Activated CD4-positive, alpha-beta T cell treated with anti-CD3 and anti-CD28 coated beads, Interleukin-2, amount 10 ng/mL, durations not matched to agents 24 days and 14 days (primary cell): Measurements from ENCODE around the gene CAMK2A. TPM values are rescaled to one million over a fixed set of nuclear protein-coding genes. Genes with fewer than 3 reads are reported as not detected.

Experiments
- DNase-seq: peaks from one replicate; pipeline ENCODE4 v3.0.0; 2022
- H3K27ac Mint-ChIP-seq: one replicate; pipeline ENCODE4 v1.8.0; 2022; ENCODE audit warnings: mild to moderate bottlenecking, mixed read lengths
- H3K27me3 Mint-ChIP-seq: one replicate; pipeline ENCODE4 v1.8.0; 2022; ENCODE audit warnings: mixed read lengths
- H3K36me3 Mint-ChIP-seq: one replicate; pipeline ENCODE4 v1.8.0; 2022; ENCODE audit warnings: low read depth, mild to moderate bottlenecking, mixed read lengths
- H3K4me1 Mint-ChIP-seq: one replicate; pipeline ENCODE4 v1.8.0; 2021; ENCODE audit warnings: mixed read lengths
- H3K4me3 Mint-ChIP-seq: one replicate; pipeline ENCODE4 v1.8.0; 2022; ENCODE audit warnings: mild to moderate bottlenecking, moderate library complexity, mixed read lengths
- H3K9me3 Mint-ChIP-seq: one replicate; pipeline ENCODE4 v1.8.0; 2021; ENCODE audit warnings: mixed read lengths
- intact Hi-C: fragments of 100-400 bp; cut with micrococcal nuclease; formaldehyde crosslinking; loops from one replicate; pipeline ENCODE4 v1.15.1; 2023
- total RNA-seq: library from RNA; stranded (reverse); gene quantifications from 2 replicates; pipeline ENCODE4 v1.2.3, GENCODE V29; 2022

Gene CAMK2A
- total RNA-seq, 1 donor from 2014 or later, result not detected

DNA sequence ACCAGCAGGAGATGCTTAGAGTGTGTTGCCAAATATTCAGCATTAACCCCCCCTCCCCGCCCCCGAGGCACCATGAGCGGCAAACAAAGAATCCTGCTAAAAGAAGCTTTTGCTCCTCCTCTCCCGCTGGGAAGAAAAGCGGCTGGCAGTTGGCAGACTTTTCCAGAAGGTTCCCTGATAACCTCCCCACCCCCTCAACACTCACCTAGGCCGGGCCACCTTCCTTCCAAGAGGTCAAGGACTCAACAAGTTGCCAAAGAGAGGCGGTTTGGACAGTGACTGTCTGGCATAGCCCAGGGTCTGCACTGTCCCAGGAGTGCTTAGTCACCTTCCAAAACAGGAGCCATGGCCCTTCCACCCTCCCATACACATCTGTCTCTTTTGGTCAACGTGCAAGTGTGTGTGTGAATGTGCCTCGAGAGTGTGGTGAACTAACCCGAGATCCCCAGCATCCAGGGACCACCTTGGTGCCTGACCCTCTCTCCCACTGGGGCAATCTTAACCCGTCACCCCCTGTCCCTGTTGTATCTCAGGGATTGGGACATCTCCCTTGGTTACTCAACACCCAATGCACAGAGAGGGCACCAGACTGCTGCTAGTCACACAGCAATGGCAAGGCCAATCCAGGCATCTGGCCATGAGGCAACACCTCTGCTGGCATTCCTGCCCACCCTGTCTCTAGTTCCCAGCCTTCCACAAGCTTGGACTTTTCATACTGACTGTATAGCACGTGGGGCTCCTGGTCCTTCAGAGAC lies 18.9 kb downstream of the CAMK2A start:
- intact Hi-C loops, result no loop called here
- Mint-ChIP-seq H3K27ac (no peak overlapping the region), H3K9me3 (no peaks in the 10 kb centered on the region), H3K4me1 (no peaks in the 10 kb centered on the region), H3K4me3 (no peak overlapping the region), H3K36me3 (no peaks in the 10 kb centered on the region), H3K27me3 (peaks cover 7% of the 10 kb centered on the region)
- DNase-seq, result no peak

DNA sequence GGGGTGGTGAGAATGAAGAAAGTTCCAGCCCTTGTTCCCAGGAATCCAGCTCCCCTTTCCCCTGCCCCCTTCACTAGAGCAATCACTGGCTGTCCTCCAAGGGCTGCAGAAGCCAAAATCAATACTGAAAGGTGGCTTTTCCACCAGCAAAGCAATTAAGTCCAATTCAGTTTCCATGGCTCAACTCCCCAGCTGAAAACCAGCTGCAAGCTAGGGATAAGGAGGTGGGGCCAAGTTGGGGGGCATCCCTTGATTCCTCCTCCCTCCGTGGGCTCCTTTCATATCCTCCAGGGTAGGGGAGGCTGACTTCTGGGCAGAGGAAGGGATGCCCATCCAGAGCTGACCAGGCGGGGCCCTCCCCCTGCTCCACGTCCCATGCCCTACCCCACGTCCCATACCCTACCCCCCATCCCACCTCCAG lies 22.7 kb downstream of the CAMK2A start:
- Mint-ChIP-seq H3K4me1 (no peaks in the 10 kb centered on the region), H3K27ac (no peak overlapping the region), H3K27me3 (no peaks in the 10 kb centered on the region), H3K9me3 (no peaks in the 10 kb centered on the region), H3K4me3 (no peak overlapping the region), H3K36me3 (no peaks in the 10 kb centered on the region)
- DNase-seq, result no peak
- intact Hi-C loops, result no loop called here

DNA sequence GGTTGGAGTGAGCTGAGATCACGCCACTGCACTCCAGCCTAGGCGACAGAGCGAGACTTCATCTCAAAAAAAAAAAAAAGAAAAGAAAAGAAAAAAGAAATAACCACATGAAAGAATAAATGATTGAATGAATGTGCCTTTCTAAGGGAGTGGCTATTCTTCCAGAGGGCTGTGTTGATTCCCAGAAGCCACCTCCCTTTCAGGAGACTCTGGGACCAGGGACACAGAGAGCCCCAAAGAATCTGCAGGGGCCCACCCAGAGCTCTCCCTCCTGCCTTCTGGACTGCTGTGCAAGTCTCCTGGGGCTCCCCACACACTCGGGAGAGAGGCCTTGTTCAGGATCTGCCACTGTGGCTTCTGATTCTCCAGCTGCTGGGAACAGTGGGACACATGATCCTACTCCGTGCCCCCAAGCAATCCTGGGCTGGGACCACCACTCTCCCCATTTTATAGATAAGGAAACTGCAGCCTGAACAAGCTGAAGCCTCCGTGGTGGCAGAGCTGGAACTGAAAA lies 23.6 kb downstream of the CAMK2A start:
- no peak overlapping the region for H3K27ac Mint-ChIP-seq
- H3K27me3 Mint-ChIP-seq, result no peaks in the 10 kb centered on the region
- H3K36me3 Mint-ChIP-seq, result no peaks in the 10 kb centered on the region
- H3K4me3 Mint-ChIP-seq, result no peak overlapping the region
- H3K4me1 Mint-ChIP-seq, result no peaks in the 10 kb centered on the region
- no peak for DNase-seq
- H3K9me3 Mint-ChIP-seq, result no peaks in the 10 kb centered on the region
- intact Hi-C loops, result no loop called here

DNA sequence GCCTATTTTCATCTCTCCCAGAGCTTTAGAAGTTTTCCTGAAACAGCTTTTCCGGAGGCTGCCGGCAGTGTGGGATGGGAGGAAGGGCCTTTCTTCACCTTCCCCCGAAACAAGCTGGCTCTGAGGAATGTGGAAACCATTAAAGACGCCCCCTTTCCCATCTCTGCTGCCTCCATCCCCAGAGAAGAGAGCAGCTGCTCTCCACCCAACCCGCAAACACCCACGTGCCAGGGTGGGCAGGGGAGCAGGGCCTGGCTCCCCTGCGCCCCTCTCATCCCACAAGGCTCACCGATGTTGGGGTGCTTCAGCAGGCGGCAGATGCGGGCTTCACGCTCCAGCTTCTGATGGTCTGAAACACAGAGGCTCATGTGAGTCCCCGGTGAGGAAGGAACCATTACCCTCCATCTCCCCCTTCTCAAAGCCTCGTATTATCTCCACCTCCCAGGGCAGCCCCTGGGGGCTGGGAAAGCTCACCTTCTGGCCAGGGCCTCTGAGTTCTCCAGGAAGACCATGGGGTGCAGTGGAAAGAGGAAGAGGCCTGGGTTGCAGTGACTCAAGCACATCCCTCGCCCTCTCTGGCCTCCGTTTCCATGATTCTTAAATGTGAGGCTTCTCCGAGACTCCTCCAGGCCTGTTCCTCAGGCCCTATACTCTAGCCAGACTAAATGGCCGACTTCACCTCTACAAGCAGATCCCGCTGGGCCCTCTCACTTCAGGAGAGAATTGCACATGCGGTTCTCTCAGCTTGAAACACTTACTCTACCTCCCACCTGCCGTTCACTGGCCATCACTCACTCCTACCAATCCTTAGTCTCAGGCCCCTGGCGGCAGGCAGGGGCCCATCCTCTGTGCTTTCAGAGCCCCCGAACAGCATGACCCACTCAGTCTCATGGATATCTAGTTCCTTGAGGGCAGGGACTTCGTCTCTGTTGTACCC lies 24.6 kb downstream of the CAMK2A start:
- no peaks in the 10 kb centered on the region for H3K4me1 Mint-ChIP-seq
- H3K27ac Mint-ChIP-seq, result no peak overlapping the region
- intact Hi-C loops, result no loop called here
- no peaks in the 10 kb centered on the region for H3K27me3 Mint-ChIP-seq
- H3K9me3 Mint-ChIP-seq, result no peaks in the 10 kb centered on the region
- no peak overlapping the region for H3K4me3 Mint-ChIP-seq
- no peaks in the 10 kb centered on the region for H3K36me3 Mint-ChIP-seq
- DNase-seq, result no peak

DNA sequence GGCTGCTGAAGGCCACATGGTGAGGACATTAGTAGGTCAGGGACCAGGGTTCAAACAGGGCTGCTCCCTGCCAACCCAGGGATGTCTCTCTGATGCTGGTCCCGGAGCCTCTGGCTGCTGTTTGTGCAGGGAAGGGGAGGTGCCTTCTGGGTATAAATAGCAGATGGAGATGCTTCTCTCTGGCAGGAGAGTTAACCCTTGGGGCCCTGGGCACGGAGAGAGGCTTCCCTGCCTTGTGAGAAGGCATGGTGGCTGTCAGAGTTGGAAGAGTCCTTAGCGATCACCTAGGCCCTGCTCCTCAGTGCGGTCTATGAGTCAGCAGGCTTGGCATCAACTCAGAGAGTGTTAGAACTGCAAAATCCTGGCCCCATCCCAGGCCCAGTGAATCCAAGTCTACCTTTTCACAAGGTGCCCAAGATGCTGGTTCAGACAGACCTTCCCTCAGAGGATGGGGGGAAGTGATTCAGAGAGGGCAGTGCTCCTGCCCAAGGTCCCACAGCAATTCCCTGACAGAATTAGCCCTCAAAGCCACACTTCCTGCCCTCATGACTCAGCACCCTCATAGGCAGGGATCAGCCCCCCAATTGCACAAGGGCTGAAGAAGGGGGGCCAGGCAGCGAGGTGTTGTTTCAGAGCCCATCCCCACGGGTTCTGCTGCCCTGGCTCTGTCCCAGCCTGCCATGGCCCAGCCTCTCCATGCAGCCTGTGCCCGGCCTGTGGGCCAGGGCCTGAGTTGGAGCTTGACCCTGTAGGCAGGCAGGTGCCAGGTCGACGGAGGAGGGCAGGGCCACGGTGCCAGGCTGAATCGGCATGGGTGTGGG lies 25.6 kb downstream of the CAMK2A start:
- Mint-ChIP-seq H3K27me3 (no peaks in the 10 kb centered on the region), H3K4me3 (no peak overlapping the region)

DNA sequence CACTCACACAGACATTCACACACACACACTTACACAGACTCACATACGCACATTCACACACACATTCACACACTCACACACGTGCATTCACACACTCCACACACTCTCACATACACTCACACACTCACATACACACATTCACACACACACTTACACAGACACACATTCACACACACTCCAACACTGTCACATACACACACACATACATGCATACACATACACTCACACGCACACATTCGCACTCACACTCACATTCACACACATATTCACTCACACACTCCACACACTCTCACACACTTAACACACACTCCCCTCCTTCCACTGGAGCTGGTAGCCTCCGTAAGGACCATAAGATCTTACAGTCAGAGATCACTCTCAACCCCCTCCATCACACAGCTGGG lies 26.2 kb downstream of the CAMK2A start:
- H3K4me1 Mint-ChIP-seq, result no peaks in the 10 kb centered on the region

More for the DNA sequence above, 25.6 kb downstream of the CAMK2A start:
- intact Hi-C loops, result no loop called here
- H3K36me3 Mint-ChIP-seq, result no peaks in the 10 kb centered on the region
- no peaks in the 10 kb centered on the region for H3K4me1 Mint-ChIP-seq
- DNase-seq, result no peak
- no peaks in the 10 kb centered on the region for H3K9me3 Mint-ChIP-seq
- no peak overlapping the region for H3K27ac Mint-ChIP-seq

DNA sequence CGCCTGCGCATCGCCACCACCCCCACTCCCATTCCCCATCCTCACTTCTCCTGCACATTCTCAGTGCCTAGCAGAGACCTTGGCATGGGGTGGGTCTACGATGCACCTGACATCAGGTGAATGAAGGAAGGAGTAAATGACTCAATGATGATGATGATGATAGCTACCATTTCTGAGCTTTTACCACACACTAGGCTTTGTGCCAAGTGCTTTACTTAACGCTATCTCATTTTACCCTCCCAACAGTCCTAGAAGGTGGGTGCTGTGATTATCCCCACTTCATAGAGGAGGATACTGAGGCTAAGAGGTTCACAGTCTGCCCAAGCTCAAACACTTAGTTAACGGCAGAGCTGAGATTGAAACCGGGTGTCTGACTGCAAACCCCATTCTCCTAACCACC lies 27.1 kb downstream of the CAMK2A start:
- Mint-ChIP-seq H3K4me3 (no peak overlapping the region), H3K27ac (no peak overlapping the region), H3K4me1 (no peaks in the 10 kb centered on the region), H3K27me3 (no peaks in the 10 kb centered on the region), H3K9me3 (no peaks in the 10 kb centered on the region), H3K36me3 (no peaks in the 10 kb centered on the region)
- intact Hi-C loops, result no loop called here
- no peak for DNase-seq

More for the DNA sequence above, 26.2 kb downstream of the CAMK2A start:
- H3K27me3 Mint-ChIP-seq, result no peaks in the 10 kb centered on the region
- H3K9me3 Mint-ChIP-seq, result no peaks in the 10 kb centered on the region
- intact Hi-C loops, result no loop called here
- no peak overlapping the region for H3K27ac Mint-ChIP-seq
- no peak for DNase-seq
- H3K36me3 Mint-ChIP-seq, result no peaks in the 10 kb centered on the region
- no peak overlapping the region for H3K4me3 Mint-ChIP-seq

DNA sequence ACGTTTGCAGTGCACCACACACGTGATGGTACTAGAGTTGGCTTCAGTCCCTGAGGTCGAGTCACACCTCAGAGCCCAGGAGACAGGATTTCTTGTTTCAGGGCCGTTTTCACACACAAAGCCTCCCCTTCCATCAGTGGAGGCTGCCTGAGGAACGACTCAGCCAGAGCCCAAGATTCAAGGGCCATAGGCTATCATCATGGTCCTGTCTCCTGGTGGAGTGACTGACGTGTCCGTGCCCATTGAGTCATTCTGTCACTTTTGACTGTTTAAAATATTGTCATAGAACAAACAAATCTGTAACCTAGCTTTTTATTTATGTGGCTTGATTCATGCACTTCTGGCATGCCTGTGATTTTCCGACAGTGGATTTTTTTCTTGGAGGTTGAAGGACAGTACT lies 28.3 kb downstream of the CAMK2A start:
- intact Hi-C loops, result no loop called here
- H3K27ac Mint-ChIP-seq, result no peak overlapping the region
- H3K9me3 Mint-ChIP-seq, result no peaks in the 10 kb centered on the region
- H3K4me1 Mint-ChIP-seq, result no peaks in the 10 kb centered on the region
- no peaks in the 10 kb centered on the region for H3K36me3 Mint-ChIP-seq
- no peak overlapping the region for H3K4me3 Mint-ChIP-seq
- no peak for DNase-seq
- no peaks in the 10 kb centered on the region for H3K27me3 Mint-ChIP-seq

DNA sequence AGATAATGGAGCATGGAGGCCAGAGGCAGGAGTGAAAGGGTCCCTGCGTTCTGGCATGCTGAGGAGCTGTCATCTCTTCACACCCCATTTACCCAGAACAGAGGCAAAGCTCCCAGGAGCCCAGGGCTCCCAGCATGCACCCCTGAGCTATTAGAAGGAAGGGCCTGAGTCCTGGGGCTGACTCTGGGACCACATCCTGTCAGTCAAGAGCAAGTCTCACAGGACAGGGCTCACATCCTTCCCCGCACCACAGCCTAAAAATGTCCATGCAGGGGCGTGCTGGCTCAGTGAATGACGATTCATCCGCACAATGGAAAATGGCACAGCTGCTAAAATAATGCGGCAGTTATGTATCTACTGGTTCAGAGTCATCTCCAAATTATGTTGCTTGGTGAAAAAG lies 31.4 kb downstream of the CAMK2A start:
- H3K4me1 Mint-ChIP-seq, result no peaks in the 10 kb centered on the region
- no peaks in the 10 kb centered on the region for H3K36me3 Mint-ChIP-seq
- no peaks in the 10 kb centered on the region for H3K9me3 Mint-ChIP-seq
- no peak overlapping the region for H3K4me3 Mint-ChIP-seq
- no peak overlapping the region for H3K27ac Mint-ChIP-seq
- DNase-seq, result no peak
- no peaks in the 10 kb centered on the region for H3K27me3 Mint-ChIP-seq
- intact Hi-C loops, result no loop called here

DNA sequence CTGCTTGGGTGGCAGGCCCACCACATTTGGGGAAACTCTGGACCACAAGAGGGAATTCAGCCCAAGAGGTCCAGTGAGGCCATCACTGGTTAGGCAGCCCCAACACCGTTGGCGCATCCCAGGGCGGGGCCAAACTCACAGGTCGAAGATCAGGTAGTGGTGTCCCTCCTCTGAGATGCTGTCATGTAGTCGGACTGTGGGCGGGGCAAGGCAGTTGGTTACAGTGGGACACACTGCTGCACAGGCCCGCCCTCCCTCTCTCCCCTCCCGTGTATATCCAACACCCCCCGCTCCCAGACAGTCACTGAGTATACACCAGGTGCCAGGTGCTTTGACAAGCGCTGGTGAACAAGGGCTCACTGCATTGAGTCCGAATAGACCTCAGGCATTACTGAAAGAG lies 32.1 kb downstream of the CAMK2A start:
- H3K4me1 Mint-ChIP-seq, result no peaks in the 10 kb centered on the region
- no peaks in the 10 kb centered on the region for H3K27me3 Mint-ChIP-seq
- intact Hi-C loops, result no loop called here
- no peak overlapping the region for H3K27ac Mint-ChIP-seq
- DNase-seq, result no peak
- H3K4me3 Mint-ChIP-seq, result no peak overlapping the region
- H3K36me3 Mint-ChIP-seq, result no peaks in the 10 kb centered on the region
- H3K9me3 Mint-ChIP-seq, result no peaks in the 10 kb centered on the region

DNA sequence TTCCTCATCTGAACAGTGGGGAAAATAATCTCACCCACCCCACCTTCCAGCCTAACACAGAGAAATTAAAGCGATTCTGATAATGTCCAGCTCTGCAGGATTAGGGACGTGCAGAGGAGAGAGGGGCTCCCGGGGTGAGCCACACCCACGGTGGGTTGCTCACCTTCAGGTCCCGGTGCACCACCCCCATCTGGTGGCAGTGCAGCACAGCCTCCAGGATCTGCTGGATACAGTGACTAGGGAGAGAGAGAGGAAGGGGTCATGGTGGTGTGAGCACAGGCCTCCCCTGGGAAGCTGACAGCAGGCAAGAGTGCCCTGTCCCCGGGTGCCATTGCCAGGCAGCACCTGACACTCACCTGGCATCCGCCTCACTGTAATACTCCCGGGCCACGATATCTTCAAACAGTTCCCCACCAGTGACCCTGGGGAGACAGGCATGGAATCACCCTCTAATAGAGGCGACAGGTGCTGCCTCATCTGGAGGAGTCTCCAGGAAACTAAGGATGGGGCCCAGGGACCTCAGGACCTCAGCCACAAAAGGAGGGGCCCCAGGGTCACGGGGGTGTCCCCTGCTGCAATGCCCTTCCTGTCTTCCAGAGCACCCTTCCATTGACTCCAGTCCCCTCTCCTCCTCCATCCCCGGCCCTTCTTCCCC lies 33.0 kb downstream of the CAMK2A start:
- DNase-seq, result no peak
- Mint-ChIP-seq H3K4me3 (no peak overlapping the region), H3K9me3 (no peaks in the 10 kb centered on the region), H3K4me1 (no peaks in the 10 kb centered on the region), H3K27ac (no peak overlapping the region), H3K36me3 (no peaks in the 10 kb centered on the region), H3K27me3 (no peaks in the 10 kb centered on the region)
- intact Hi-C loops, result no loop called here

DNA sequence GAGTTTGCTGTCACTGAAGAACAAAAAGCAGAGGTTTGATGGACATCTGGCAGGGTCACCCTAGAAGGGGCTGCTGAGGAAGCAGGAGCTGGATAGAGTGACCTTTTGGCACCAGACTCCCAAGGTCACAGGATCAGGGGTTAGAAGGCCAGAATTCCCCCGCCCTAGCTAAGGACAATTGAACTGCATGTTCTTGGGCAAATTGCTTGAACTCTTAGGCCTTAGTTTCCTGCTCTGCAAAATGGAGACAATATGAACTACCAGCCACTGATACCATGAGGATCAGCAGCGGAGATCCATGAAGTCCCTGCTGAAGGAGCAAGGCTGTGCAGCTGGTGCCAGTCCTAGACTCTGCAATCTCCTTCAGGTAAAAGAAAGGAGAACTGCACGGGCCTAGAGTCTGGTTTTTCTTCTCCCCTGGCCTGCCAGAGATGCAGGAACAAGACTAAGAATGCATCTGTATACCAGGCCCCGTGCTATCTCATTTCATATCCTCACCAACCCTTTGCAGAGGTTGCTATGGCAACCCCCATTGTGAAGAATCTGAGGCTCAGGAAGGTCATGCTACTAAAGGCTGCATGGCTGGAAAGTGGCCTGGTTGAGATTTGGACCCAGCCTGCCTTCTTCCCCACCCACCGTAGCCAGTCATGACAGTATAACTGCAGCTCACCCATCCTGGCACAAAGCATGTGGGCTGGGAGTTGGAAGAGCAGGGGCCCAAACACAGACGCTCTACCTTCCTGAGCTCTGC lies 33.7 kb downstream of the CAMK2A start:
- Mint-ChIP-seq H3K4me3 (no peak overlapping the region), H3K27ac (no peak overlapping the region), H3K9me3 (no peaks in the 10 kb centered on the region), H3K27me3 (no peaks in the 10 kb centered on the region), H3K4me1 (no peaks in the 10 kb centered on the region), H3K36me3 (no peaks in the 10 kb centered on the region)
- DNase-seq, result no peak
- intact Hi-C loops, result no loop called here

DNA sequence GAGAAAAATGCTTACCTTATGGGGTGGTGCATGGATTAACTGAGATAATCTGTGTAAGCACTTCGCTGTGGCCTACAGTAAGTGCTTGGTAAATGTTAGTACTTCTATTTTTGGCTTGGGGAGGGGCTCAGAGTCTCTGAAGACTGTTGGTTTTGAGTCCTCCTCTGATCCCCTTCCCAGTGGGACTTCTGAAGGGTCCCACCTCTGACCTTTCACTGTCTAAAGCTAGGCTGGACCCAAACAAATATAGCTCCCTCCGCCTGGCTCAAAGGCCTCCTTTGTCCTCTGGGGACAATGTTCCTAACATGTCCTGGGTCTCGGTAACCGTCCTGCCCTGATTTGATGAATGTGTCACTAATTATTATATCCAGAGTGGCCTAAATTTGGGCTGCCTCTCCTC lies 34.8 kb downstream of the CAMK2A start:
- H3K27ac Mint-ChIP-seq, result no peak overlapping the region
- no peaks in the 10 kb centered on the region for H3K4me1 Mint-ChIP-seq
- H3K27me3 Mint-ChIP-seq, result no peaks in the 10 kb centered on the region
- no peaks in the 10 kb centered on the region for H3K36me3 Mint-ChIP-seq
- H3K9me3 Mint-ChIP-seq, result no peaks in the 10 kb centered on the region
- intact Hi-C loops, result no loop called here
- no peak for DNase-seq
- no peak overlapping the region for H3K4me3 Mint-ChIP-seq
